Pancreas (tissue), 10 donors: ENCODE results near the gene LEKR1. TPM values are rescaled to one million over a fixed set of nuclear protein-coding genes. Genes with fewer than 3 reads are reported as not detected.

Experiments
- ATAC-seq, 4 donors: fragments of 200-7000 bp; cut with Tn5 transposase; one replicate each; pipeline versions ENCODE4 v1.8.0 to v1.9.1; 2020; ENCODE audit warnings: mild to moderate bottlenecking in 4 of 4, moderate library complexity in 4 of 4
- DNase-seq, 6 donors: peaks; one replicate each; pipeline ENCODE4 v3.0.0-alpha.2; 2020
- FAIRE-seq: peaks from 2 replicates; lab custom pipeline; 2012; peaks lifted over from hg19 to GRCh38; lab: Jason Lieb, UNC
- H3K27ac ChIP-seq, 4 donors: fragments of 200-600 bp; sonication (generic); 1 replicate in 3 of 4; 2 replicates in 1 of 4; pipeline versions ENCODE4 v1.5.0 to v1.8.0; 2020
- H3K27me3 ChIP-seq, 4 donors: fragments of 200-600 bp; one replicate each; pipeline ENCODE4 v1.8.0; 2021
- H3K36me3 ChIP-seq, 3 donors: fragments of 200-600 bp; sonication (generic) in 1 of 3; one replicate each; pipeline versions ENCODE4 v1.5.0 to v1.8.0; 2020 to 2021
- H3K4me1 ChIP-seq, 3 donors: fragments of 200-600 bp; one replicate each; pipeline ENCODE4 v1.8.0; 2021
- H3K4me3 ChIP-seq, 4 donors: fragments of 200-600 bp; sonication (generic) in 2 of 4; one replicate each; pipeline versions ENCODE4 v1.5.0 to v1.8.0; 2020 to 2021
- H3K9me3 ChIP-seq, 4 donors: fragments of 200-600 bp; one replicate each; pipeline ENCODE4 v1.8.0; 2021
- CTCF ChIP-seq, 4 donors: fragments of 200-600 bp; sonication (generic) in 3 of 4; IDR thresholded peaks; one replicate each; pipeline versions ENCODE4 v1.5.0 to v1.8.0; 2021; ENCODE audit warnings: antibody characterized with exemption in 4 of 4
- WGBS, 2 donors: extraction: QIAGEN DNeasy Blood & Tissue Kit; methylation state at CpG; one replicate each; pipeline ENCODE4 v1.1.7; 2013; 5-methylcytosine and 5-hydroxymethylcytosine counted together
- intact Hi-C, 3 donors: fragments of 100-400 bp; cut with DNase I; formaldehyde crosslinking; loops; one replicate each; pipeline versions ENCODE4 v1.11.1 to v1.14.2; 2022
- polyA plus RNA-seq, 2 donors: library from polyadenylated mRNA; stranded (reverse); fragments of 200-250 nt; gene quantifications; one replicate each; pipeline ENCODE4 v1.2.3, GENCODE V29; 2013
- total RNA-seq, 6 donors: library from RNA; stranded (reverse); fragmentation: NEBNext Ultra II Directional in 4 of 6; extraction: Animal tissue kit (Norgen Biotek cat#: 25700) in 4 of 6; gene quantifications; one replicate each; pipeline versions ENCODE4 v1.2.1 to v1.2.4, GENCODE V29; 2021 to 2023
- donor health status: healthy with polysubstance abuse.
- donor health status: DM: no; HTN: no; CAD: no; lungs with moderate emphysema.
- donor health status: DM: no; HTN: no; CAD: no.
- donor health status: control.
- donor health status: control.
- donor health status: Bipolar disorder and iron deficiency.
- donor health status: DM: yes; HTN: yes; CAD: no.
- donor health status: DM: no; HTN: no; CAD: no.
- donor health status: DM: no; HTN: no; CAD: no.
- donor health status: DM: yes; HTN: yes; CAD: no.

The LEKR1 gene
- total and polyA plus RNA-seq, 8 donors = 0.88 to 2.8 (median 2.0) TPM

DNA sequence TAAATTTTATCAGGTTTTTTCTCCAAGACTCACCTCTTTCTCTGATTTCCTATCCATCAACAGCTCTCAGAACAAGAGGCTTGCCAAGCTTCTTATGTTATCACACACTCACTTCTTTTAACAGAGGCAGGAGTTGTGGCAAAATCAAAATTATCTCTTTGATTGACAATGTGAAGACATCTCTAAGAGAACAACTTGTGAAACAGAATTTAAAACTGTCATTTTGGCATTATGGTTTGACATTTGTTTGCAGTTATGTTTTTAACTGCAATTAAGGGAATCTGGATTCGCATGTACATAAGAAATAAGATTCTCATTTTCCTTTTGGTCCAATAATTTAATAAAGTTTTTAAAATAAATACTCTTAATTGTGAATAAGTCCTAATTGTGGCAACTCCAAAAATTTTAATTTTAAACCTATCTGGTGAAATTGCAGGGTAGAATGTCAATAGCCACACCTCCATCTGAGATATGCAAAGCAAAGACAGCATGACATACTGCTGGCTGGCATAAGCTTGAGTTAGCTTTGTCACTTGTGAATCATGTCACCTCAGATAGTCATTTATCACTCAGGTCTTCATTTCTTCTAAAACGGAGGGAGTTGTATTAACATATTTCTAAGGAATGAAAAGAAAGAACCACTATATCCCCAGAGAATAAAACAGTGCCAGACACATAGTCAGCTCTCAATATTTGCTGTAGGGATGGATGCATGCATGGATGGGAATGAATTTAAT lies 175.2 kb downstream of the LEKR1 start:
- TF ChIP-seq CTCF (IDR thresholded peaks at IDR 0.05) = no peak
- FAIRE-seq = no peak
- H3K27me3 ChIP-seq = no peaks in the 10 kb centered on the region
- no peaks in the 10 kb centered on the region for H3K9me3 ChIP-seq
- intact Hi-C loops = no loop called here
- no peak overlapping the region for H3K27ac ChIP-seq
- DNase-seq = no peak
- no peaks in the 10 kb centered on the region for H3K4me1 ChIP-seq
- 72 to 90% methylated on average over 2 of the region's 2 CpGs for WGBS, 2 donors
- no peak overlapping the region for H3K4me3 ChIP-seq
- no peak for ATAC-seq
- H3K36me3 ChIP-seq = no peaks in the 10 kb centered on the region

DNA sequence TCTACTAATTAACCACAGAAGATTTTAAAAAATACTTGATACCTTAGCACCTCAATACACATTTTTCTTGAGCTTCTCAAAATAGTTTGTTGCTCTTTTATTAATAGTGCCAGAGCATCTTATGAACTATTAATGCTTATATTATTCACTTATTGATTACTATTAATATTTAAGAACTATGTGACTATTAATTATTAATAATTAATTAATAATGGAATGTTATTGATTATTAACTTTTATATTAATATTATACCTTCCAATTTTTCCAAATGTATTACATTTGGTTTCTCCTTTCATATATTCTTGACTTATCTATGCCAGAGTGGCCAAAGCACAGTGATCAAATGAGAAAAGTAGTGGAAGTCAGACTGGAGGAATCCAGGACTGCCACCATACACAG lies 195.5 kb downstream of the LEKR1 start:
- H3K4me3 ChIP-seq = no peak overlapping the region
- no peak for FAIRE-seq
- TF ChIP-seq CTCF (IDR thresholded peaks at IDR 0.05) = no peak
- no peak for ATAC-seq
- no peaks in the 10 kb centered on the region for H3K4me1 ChIP-seq
- no peaks in the 10 kb centered on the region for H3K36me3 ChIP-seq
- H3K27me3 ChIP-seq = no peaks in the 10 kb centered on the region
- no peaks in the 10 kb centered on the region for H3K9me3 ChIP-seq
- H3K27ac ChIP-seq = no peak overlapping the region
- DNase-seq = no peak
- intact Hi-C loops = no loop called here

DNA sequence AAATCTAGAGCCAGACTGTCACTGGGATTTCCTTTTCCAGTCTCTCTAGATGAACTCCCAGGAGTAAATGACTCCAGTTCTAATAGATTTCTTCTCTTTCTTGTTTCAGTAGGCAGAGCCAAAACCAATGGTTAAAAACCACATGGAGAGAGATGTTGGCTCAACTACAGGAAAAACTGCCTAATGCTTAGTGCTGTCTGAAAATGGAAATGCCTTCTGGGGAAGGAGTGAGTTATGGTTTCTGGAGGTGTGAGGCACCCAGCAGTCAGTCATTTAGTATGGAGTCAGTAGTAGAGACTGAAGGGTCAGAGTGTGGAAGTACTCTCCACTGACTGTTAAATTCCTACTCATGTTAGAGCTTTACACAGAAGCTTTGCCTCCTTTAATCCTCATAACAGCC lies 197.1 kb downstream of the LEKR1 start:
- no peaks in the 10 kb centered on the region for H3K4me1 ChIP-seq
- H3K36me3 ChIP-seq = no peaks in the 10 kb centered on the region
- no peak for TF ChIP-seq CTCF (IDR thresholded peaks at IDR 0.05)
- DNase-seq = no peak
- intact Hi-C loops = no loop called here
- no peak for ATAC-seq
- H3K4me3 ChIP-seq = no peak overlapping the region
- FAIRE-seq = no peak
- H3K27me3 ChIP-seq = no peaks in the 10 kb centered on the region
- no peak overlapping the region for H3K27ac ChIP-seq
- no peaks in the 10 kb centered on the region for H3K9me3 ChIP-seq

- no peak for TF ChIP-seq CTCF (IDR thresholded peaks at IDR 0.05)
- Histone ChIP-seq H3K9me3 (no peaks in the 10 kb centered on the region), H3K4me3 (no peak overlapping the region), H3K36me3 (no peaks in the 10 kb centered on the region), H3K4me1 (no peaks in the 10 kb centered on the region), H3K27ac (no peak overlapping the region), H3K27me3 (peaks cover 0 to 3% (median 0%) of the 10 kb centered on the region in 4 donors)
- FAIRE-seq = no peak
- no peak for DNase-seq
- intact Hi-C loops = no loop called here
- no peak for ATAC-seq
- WGBS, 2 donors = 40 to 43% methylated on average over 1 of the region's 1 CpG
Measured at GRCh38 chr3:157026091-157026490, 199.9 kb downstream of the LEKR1 start.
